ENCODE measurements around the gene NFKBIE. TPM values are rescaled to one million over a fixed set of nuclear protein-coding genes. Genes with fewer than 3 reads are reported as not detected.

Gene NFKBIE
- total and polyA plus RNA-seq, 9 of the 15 experiments (the other 6 are each of a cell fraction or from before 2014, with no cell fraction given) = 2.1 to 16.4 (median 11.7) TPM

- no peak for TF ChIP-seq PRDM10 (IDR thresholded peaks at IDR 0.05; ENCODE audit: partially characterized antibody)
- TF ChIP-seq ZSCAN29 (IDR thresholded peaks at IDR 0.05) = no peak
- 0 out of 4 replicates have a peak, but pooled peaks have one; percentile 12 to 49 for TF ChIP-seq MAZ (CRISPR knock-in tag; conservative IDR thresholded peaks at IDR 0.05 in 1 of 2, IDR thresholded peaks at IDR 0.05 in 1 of 2)
- 0 out of 2 replicates have a peak, but pooled peaks have one; percentile 18 for TF ChIP-seq ESRRA (IDR thresholded peaks at IDR 0.05; ENCODE audit: borderline replicate concordance, low read depth)
- TF ChIP-seq NFIC (IDR thresholded peaks at IDR 0.05) = no peak
- no peak for TF ChIP-seq IRF2 (CRISPR knock-in tag; IDR thresholded peaks at IDR 0.05)
- TF ChIP-seq HDAC3 (IDR thresholded peaks at IDR 0.05; ENCODE audit: borderline replicate concordance, partially characterized antibody) = no peak
- no peak for TF ChIP-seq MYC (IDR thresholded peaks at IDR 0.05; ENCODE audit: low read depth, low read length)
- no peak for TF ChIP-seq MYC (CRISPR knock-in tag; IDR thresholded peaks at IDR 0.05; ENCODE audit: borderline replicate concordance, low read depth)
- no peak for TF ChIP-seq ELK3 (CRISPR knock-in tag; IDR thresholded peaks at IDR 0.05)
- no peak for TF ChIP-seq ZNF280B (CRISPR knock-in tag; IDR thresholded peaks at IDR 0.05)
- no peak for TF ChIP-seq SMARCA5 (IDR thresholded peaks at IDR 0.05)
- no peak for TF ChIP-seq CBX2 (IDR thresholded peaks at IDR 0.05; ENCODE audit: insufficient read depth, low read length, poor library complexity, severe bottlenecking)
- TF ChIP-seq SETDB1 (IDR thresholded peaks at IDR 0.05; ENCODE audit: low read length) = no peak
- no peak for TF ChIP-seq DDX20 (tag; IDR thresholded peaks at IDR 0.05; ENCODE audit: low read depth)
- TF ChIP-seq ZNF431 (CRISPR knock-in tag; IDR thresholded peaks at IDR 0.05) = peak; percentile 66
- no peak for TF ChIP-seq BMI1 (IDR thresholded peaks at IDR 0.05; ENCODE audit: low read length)
- no peak for TF ChIP-seq PATZ1 (CRISPR knock-in tag; IDR thresholded peaks at IDR 0.05; ENCODE audit: borderline replicate concordance)
Measured at GRCh38 chr6:44253307-44254101, 11.8 kb downstream of the NFKBIE start (continued).
